HepG2 (cell line): Measurements from ENCODE around the gene SNX9. TPM values are rescaled to one million over a fixed set of nuclear protein-coding genes. Genes with fewer than 3 reads are reported as not detected.
A peak's percentile ranks its signal among the peaks of the same experiment; 100 is the strongest.

Experiments
- CEBPB ChIP-seq: IDR thresholded peaks from 2 replicates; pipeline ENCODE4 v1.6.1; 2011; ENCODE audit warnings: low read depth, low read length, improper control_type of control experiment, borderline replicate concordance
- DMTF1 ChIP-seq: sonication (generic); formaldehyde crosslinking; IDR thresholded peaks from 2 replicates; pipeline ENCODE4 v1.4.0; 2020; ENCODE audit warnings: mild to moderate bottlenecking, missing genetic modification reagents
- FIP1L1 ChIP-seq: fragments of 200-400 bp; formaldehyde crosslinking; IDR thresholded peaks from 2 replicates; pipeline ENCODE4 v1.6.1; 2018; ENCODE audit warnings: low read depth, mild to moderate bottlenecking, low read length, moderate library complexity, borderline replicate concordance; ENCODE audit not compliant: insufficient read depth
- JUNB ChIP-seq: sonication (generic); formaldehyde crosslinking; IDR thresholded peaks from 2 replicates; pipeline ENCODE4 v1.8.0; 2022; ENCODE audit warnings: missing genetic modification reagents, mild to moderate bottlenecking, borderline replicate concordance
- KLF16 ChIP-seq, 2 experiments: sonication (generic) in 1 of 2; formaldehyde crosslinking in 1 of 2; IDR thresholded peaks; 2 replicates each; pipeline versions ENCODE4 v1.6.1 to v1.8.0; 2016 to 2023; ENCODE audit warnings: missing genetic modification reagents in 2 of 2, missing compliant biosample characterization in 1 of 2
- MBNL3 ChIP-seq: fragments of 250-450 bp; sonication (Bioruptor Pico); conservative IDR thresholded peaks from 2 replicates; pipeline ENCODE4 v1.8.0; 2022; ENCODE audit warnings: mild to moderate bottlenecking, inconsistent platforms
- PHF21A ChIP-seq: sonication (generic); formaldehyde crosslinking; IDR thresholded peaks from 2 replicates; pipeline ENCODE4 v1.5.0; 2020; ENCODE audit warnings: mild to moderate bottlenecking, missing genetic modification reagents
- PRMT3 ChIP-seq: sonication (generic); formaldehyde crosslinking; IDR thresholded peaks from 2 replicates; pipeline ENCODE4 v1.8.1; 2022; ENCODE audit warnings: low read depth, mild to moderate bottlenecking, moderate library complexity, missing genetic modification reagents, borderline replicate concordance
- ZBTB40 ChIP-seq, 2 experiments: fragments of 450-650 bp in 1 of 2; sonication (generic) in 1 of 2; formaldehyde crosslinking in 1 of 2; IDR thresholded peaks; 2 replicates each; pipeline versions ENCODE4 v1.6.1 to v1.8.0; 2016 to 2022; ENCODE audit warnings: antibody characterized with exemption in 1 of 2, mild to moderate bottlenecking in 1 of 2, missing genetic modification reagents in 1 of 2
- ZNF543 ChIP-seq: sonication (generic); formaldehyde crosslinking; IDR thresholded peaks from 2 replicates; pipeline ENCODE4 v1.4.0; 2020; ENCODE audit warnings: mild to moderate bottlenecking, missing genetic modification reagents
- ZNF768 ChIP-seq: sonication (generic); formaldehyde crosslinking; IDR thresholded peaks from 2 replicates; pipeline ENCODE4 v1.4.0; 2020; ENCODE audit warnings: missing genetic modification reagents
- ZNF788 ChIP-seq: sonication (generic); formaldehyde crosslinking; IDR thresholded peaks from 2 replicates; pipeline ENCODE4 v1.5.0; 2020; ENCODE audit warnings: mild to moderate bottlenecking, missing genetic modification reagents, borderline replicate concordance
- polyA plus RNA-seq, 8 experiments: library from polyadenylated mRNA; depleted of rRNA in 3 of 8; stranded (reverse) in 7 of 8; unstranded in 1 of 8; fragments of >200 nt; fragmentation: Illumina TruSeq in 4 of 8; extraction: Trizol in 4 of 8; gene quantifications; 2 replicates each; pipeline versions ENCODE4 v1.2.1 to v1.2.3, GENCODE V29; 2011 to 2016; ENCODE audit warnings: low read depth in 4 of 8, missing spikeins in 1 of 8, mixed read lengths in 1 of 8; ENCODE audit not compliant: insufficient read depth in 1 of 8
- total RNA-seq, 5 experiments: library from RNA; depleted of rRNA; stranded (reverse); fragments of >200 nt; fragmentation: Illumina TruSeq; extraction: Trizol; gene quantifications; 2 replicates each; pipeline ENCODE4 v1.2.3, GENCODE V29; 2016; ENCODE audit warnings: low read depth in 1 of 5

SNX9 gene
- total and polyA plus RNA-seq, 2 of the 13 experiments (the other 11 are each of a cell fraction or from before 2014, with no cell fraction given): 21.9 to 36.0 TPM

DNA sequence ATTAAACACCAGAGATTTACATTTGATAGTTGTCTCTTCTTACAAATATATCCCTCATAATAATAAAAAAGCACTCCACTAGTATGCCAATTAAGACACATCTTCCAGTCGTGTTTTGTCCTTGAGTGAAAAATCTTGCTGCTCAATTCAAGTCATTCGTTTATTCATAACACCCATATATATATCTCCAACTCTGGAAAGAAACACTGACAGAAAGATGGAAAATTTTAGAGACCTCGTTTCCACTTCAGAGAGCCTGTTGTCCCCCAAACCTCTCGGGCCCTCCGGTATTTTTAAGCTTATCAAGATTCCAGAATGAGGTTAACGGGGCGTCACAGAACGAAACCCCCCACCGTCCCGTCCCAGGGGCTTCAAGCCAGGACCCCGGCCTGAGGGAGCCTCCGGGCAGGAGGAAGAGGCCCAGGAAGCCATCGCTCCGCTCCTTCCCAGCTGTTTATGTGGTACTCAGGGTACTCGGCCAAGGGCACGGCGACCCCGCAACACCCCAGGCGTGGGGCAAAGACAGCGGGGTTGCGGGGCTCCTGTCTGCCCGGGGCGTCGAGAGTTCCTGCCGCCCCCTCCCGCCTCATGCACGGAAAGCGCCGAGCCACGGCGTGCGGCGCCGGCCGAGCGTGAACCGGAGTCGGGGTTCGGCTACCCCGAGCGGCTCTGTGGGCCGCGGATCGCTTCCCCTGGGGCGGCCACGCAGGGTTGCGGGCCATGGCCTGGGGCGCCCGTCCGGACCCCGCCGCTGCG is 623 bp upstream of the SNX9 start (continued):
- TF ChIP-seq DMTF1: no peak
- no peak for TF ChIP-seq ZNF788 (CRISPR knock-in tag)
- TF ChIP-seq ZBTB40 (IDR thresholded peaks at IDR 0.05): no peak
- TF ChIP-seq ZBTB40 (CRISPR knock-in tag; IDR thresholded peaks at IDR 0.05): peak; percentile 62
- TF ChIP-seq JUNB (CRISPR knock-in tag): no peak
- TF ChIP-seq KLF16 (CRISPR knock-in tag; IDR thresholded peaks at IDR 0.05): 0 out of 4 replicates have a peak, but pooled peaks of 1 of the 2 experiments have one; percentile 48
- TF ChIP-seq ZNF543 (CRISPR knock-in tag): no peak
- TF ChIP-seq CEBPB: no peak
- TF ChIP-seq MBNL3 (CRISPR knock-in tag): no peak
- TF ChIP-seq PHF21A: no peak
- TF ChIP-seq PRMT3: no peak
- TF ChIP-seq ZNF768 (CRISPR knock-in tag): no peak
- no peak for TF ChIP-seq FIP1L1
